C4-2B (cell line): Measurements from ENCODE around the gene RGS9.

Experiments used
- CTCF ChIP-seq: fragments of 450-650 bp; conservative IDR thresholded peaks from 2 replicates; pipeline ENCODE4 v1.5.1; 2017; ENCODE audit warnings: mild to moderate bottlenecking
- ZFX ChIP-seq: fragments of 450-650 bp; IDR thresholded peaks from 2 replicates; pipeline ENCODE4 v1.6.1; 2017

- TF ChIP-seq CTCF (no peak), ZFX (no peak)
Observed at GRCh38 chr17:65131240-65131639, 5.9 kb upstream of the RGS9 start.
